GM23338 (cell line): ENCODE results near the gene KICS2. TPM values are rescaled to one million over a fixed set of nuclear protein-coding genes. Genes with fewer than 3 reads are reported as not detected.
A peak's percentile ranks its signal among the peaks of the same experiment; 100 is the strongest.
"Not testable (repeated sequence)": the region's sequence is repeated elsewhere in the genome, so short reads cannot be mapped to it uniquely, and the experiment has no call there.

Experiments used
- ATAC-seq: fragments of 200-7000 bp; cut with Tn5 transposase; 3 replicates; pipeline ENCODE4 v1.9.1; 2020
- DNase-seq: peaks from one replicate; pipeline ENCODE4 v3.0.0-alpha.2; 2015; ENCODE audit warnings: low spot score
- H2AFZ ChIP-seq: fragments of 200-600 bp; sonication (generic); 2 replicates; pipeline ENCODE4 v1.8.0; 2016; ENCODE audit warnings: antibody characterized with exemption, mild to moderate bottlenecking, moderate library complexity
- H3F3A ChIP-seq: fragments of 200-600 bp; sonication (generic); replicated peaks from 2 replicates; pipeline ENCODE4 v1.8.0; 2017; ENCODE audit warnings: antibody characterized with exemption, mixed run types, low read depth
- H3K27ac ChIP-seq: fragments of 200-600 bp; sonication (generic); 2 replicates; pipeline ENCODE4 v1.6.1; 2016; ENCODE audit warnings: low read depth
- H3K27me3 ChIP-seq: fragments of 200-600 bp; sonication (generic); 2 replicates; pipeline ENCODE4 v1.8.0; 2016; ENCODE audit warnings: mild to moderate bottlenecking, mixed run types, moderate library complexity; ENCODE audit not compliant: insufficient read depth
- H3K36me3 ChIP-seq: fragments of 200-600 bp; sonication (generic); 2 replicates; pipeline ENCODE4 v1.8.0; 2016; ENCODE audit warnings: mild to moderate bottlenecking; ENCODE audit not compliant: insufficient read depth
- H3K4me1 ChIP-seq: fragments of 200-600 bp; sonication (generic); 2 replicates; pipeline ENCODE4 v1.8.0; 2016; ENCODE audit warnings: mild to moderate bottlenecking, moderate library complexity; ENCODE audit not compliant: insufficient read depth
- H3K4me2 ChIP-seq: fragments of 200-600 bp; sonication (generic); 2 replicates; pipeline ENCODE4 v1.7.1; 2017; ENCODE audit warnings: mixed run types
- H3K4me3 ChIP-seq: fragments of 200-600 bp; sonication (generic); 2 replicates; pipeline ENCODE4 v1.6.1; 2016; ENCODE audit warnings: mixed run types
- H3K79me2 ChIP-seq: fragments of 200-600 bp; sonication (generic); replicated peaks from 2 replicates; pipeline ENCODE4 v1.8.0; 2017; ENCODE audit warnings: mild to moderate bottlenecking; ENCODE audit not compliant: insufficient read depth
- H3K9me2 ChIP-seq: fragments of 200-600 bp; sonication (generic); 2 replicates; pipeline ENCODE4 v1.8.0; 2017; ENCODE audit not compliant: insufficient read depth
- H4K20me1 ChIP-seq: fragments of 200-600 bp; sonication (generic); replicated peaks from 2 replicates; pipeline ENCODE4 v1.8.0; 2017; ENCODE audit warnings: mild to moderate bottlenecking; ENCODE audit not compliant: insufficient read depth
- H3K27ac Mint-ChIP-seq: 2 replicates; pipeline ENCODE4 v1.8.0; 2020; ENCODE audit warnings: inconsistent platforms, mild to moderate bottlenecking, moderate library complexity, mixed read lengths
- H3K27me3 Mint-ChIP-seq: 3 replicates; pipeline ENCODE4 v1.8.0; 2022; ENCODE audit warnings: low read depth, mild to moderate bottlenecking, moderate library complexity, mixed read lengths, inconsistent platforms; ENCODE audit not compliant: insufficient read depth, poor library complexity
- H3K36me3 Mint-ChIP-seq: 3 replicates; pipeline ENCODE4 v1.8.0; 2021; ENCODE audit warnings: low read depth, mild to moderate bottlenecking, inconsistent platforms, moderate library complexity, mixed read lengths
- H3K4me1 Mint-ChIP-seq: 3 replicates; pipeline ENCODE4 v1.8.0; 2020; ENCODE audit warnings: mild to moderate bottlenecking, inconsistent platforms, mixed read lengths
- H3K4me3 Mint-ChIP-seq: 3 replicates; pipeline ENCODE4 v1.8.0; 2021; ENCODE audit warnings: moderate library complexity, mild to moderate bottlenecking, inconsistent platforms, mixed read lengths
- H3K9me3 Mint-ChIP-seq: 3 replicates; pipeline ENCODE4 v1.8.0; 2020; ENCODE audit warnings: moderate library complexity, mild to moderate bottlenecking, inconsistent platforms, mixed read lengths
- CREB1 ChIP-seq: fragments of 250-450 bp; sonication (Bioruptor Pico); IDR thresholded peaks from 2 replicates; pipeline ENCODE4 v1.5.0; 2020; ENCODE audit warnings: low read depth, mild to moderate bottlenecking, moderate library complexity
- CTCF ChIP-seq, 2 experiments: fragments of 200-600 bp in 1 of 2; sonication (generic) in 1 of 2; conservative IDR thresholded peaks; 2 replicates each; pipeline versions ENCODE4 v1.5.1 to v1.6.1; 2016 to 2017; ENCODE audit warnings: antibody characterized with exemption in 2 of 2, low read depth in 2 of 2, mild to moderate bottlenecking in 2 of 2, moderate library complexity in 1 of 2
- EZH2phosphoT487 ChIP-seq: fragments of 200-600 bp; sonication (generic); IDR thresholded peaks from one replicate; pipeline ENCODE4 v1.8.1; 2018; ENCODE audit warnings: antibody characterized with exemption; ENCODE audit not compliant: unreplicated experiment
- JUNB ChIP-seq: IDR thresholded peaks from one replicate; pipeline ENCODE4 v1.6.1; 2016; ENCODE audit warnings: antibody characterized with exemption; ENCODE audit not compliant: unreplicated experiment
- POLR2AphosphoS5 ChIP-seq: IDR thresholded peaks from 2 replicates; pipeline ENCODE4 v1.6.1; 2016; ENCODE audit warnings: antibody characterized with exemption, low read depth
- REST ChIP-seq: IDR thresholded peaks from one replicate; pipeline ENCODE4 v1.6.1; 2018; ENCODE audit warnings: antibody characterized with exemption; ENCODE audit not compliant: unreplicated experiment
- ZNF114 ChIP-seq: fragments of 250-450 bp; sonication (Bioruptor Pico); IDR thresholded peaks from 2 replicates; pipeline ENCODE4 v1.5.0; 2020; ENCODE audit warnings: mild to moderate bottlenecking, moderate library complexity
- ZNF331 ChIP-seq: fragments of 250-450 bp; sonication (Bioruptor Pico); IDR thresholded peaks from 2 replicates; pipeline ENCODE4 v1.5.0; 2020; ENCODE audit warnings: low read depth, mild to moderate bottlenecking, moderate library complexity
- polyA plus RNA-seq: library from polyadenylated mRNA; unstranded; fragments of >200 nt; fragmentation: Nextera tagmentation; extraction: Ambion mirVana; gene quantifications from 2 replicates; pipeline ENCODE4 v1.2.1, GENCODE V29; 2016
- total RNA-seq: library from RNA; depleted of rRNA; stranded (reverse); fragments of >200 nt; shearing (Covaris generic); gene quantifications from 2 replicates; pipeline ENCODE4 v1.2.3, GENCODE V29; 2014

KICS2 gene
- total and polyA plus RNA-seq, 2 experiments from 2014 or later, result 7.6 to 10.5 TPM

- Histone ChIP-seq H3K4me1 (no peaks in the 10 kb centered on the region), H2AFZ (no peak overlapping the region), H3K4me3 (no peak overlapping the region), H3K4me2 (no peak overlapping the region), H3K27me3 (no peaks in the 10 kb centered on the region), H3K79me2 (no peaks in the 10 kb centered on the region), H3K36me3 (no peaks in the 10 kb centered on the region), H4K20me1 (no peaks in the 10 kb centered on the region; the same call in 1 of the 2 replicates), H3F3A (no peaks in the 10 kb centered on the region), H3K9me2 (no peaks in the 10 kb centered on the region), H3K27ac (no peak overlapping the region)
- TF ChIP-seq CTCF (conservative IDR thresholded peaks at IDR 0.05; ENCODE audit: low read depth in 2 of 2) (no peak), JUNB (no peak), EZH2phosphoT487 (no peak)
- Mint-ChIP-seq H3K9me3 (peaks cover 5% of the 10 kb centered on the region; the same call in 2 of the 3 replicates), H3K4me3 (no peak overlapping the region), H3K27me3 (no peaks in the 10 kb centered on the region), H3K4me1 (no peaks in the 10 kb centered on the region), H3K36me3 (peaks cover 11% of the 10 kb centered on the region), H3K27ac (no peak overlapping the region)
- ATAC-seq (no peak), DNase-seq (no peak)
Measured at GRCh38 chr12:64203036-64203435, 19.1 kb downstream of the KICS2 start.

- not testable (repeated sequence) for H3F3A ChIP-seq, H3K4me1 Mint-ChIP-seq, H3K27ac ChIP-seq, H3K36me3 ChIP-seq, H3K4me3 ChIP-seq, H3K27me3 ChIP-seq, H3K27me3 Mint-ChIP-seq, H3K9me3 Mint-ChIP-seq, DNase-seq, H2AFZ ChIP-seq, H3K27ac Mint-ChIP-seq, H3K4me1 ChIP-seq, H3K79me2 ChIP-seq, H3K9me2 ChIP-seq, ATAC-seq, H4K20me1 ChIP-seq, H3K4me2 ChIP-seq
- peaks cover 22% of the 10 kb centered on the region for H3K36me3 Mint-ChIP-seq
- H3K4me3 Mint-ChIP-seq, result peak overlapping the region; percentile 54; the same call in 2 of the 3 replicates
Measured at GRCh38 chr12:64195841-64196240, 26.3 kb downstream of the KICS2 start.

GRCh38 chr12:64194333-64195149 is 27.6 kb downstream of the KICS2 start:
- H3K27ac ChIP-seq, result no peak overlapping the region
- no peaks in the 10 kb centered on the region for H3K27me3 ChIP-seq
- Mint-ChIP-seq H3K4me1 (no peaks in the 10 kb centered on the region), H3K27ac (no peak overlapping the region), H3K9me3 (no peaks in the 10 kb centered on the region; the same call in 2 of the 3 replicates), H3K36me3 (peaks cover 22% of the 10 kb centered on the region), H3K27me3 (peaks cover 2% of the 10 kb centered on the region), H3K4me3 (no peak overlapping the region)
- no peaks in the 10 kb centered on the region for H3K36me3 ChIP-seq
- H3K4me3 ChIP-seq, result no peak overlapping the region
- no peak for DNase-seq
- no peak for ATAC-seq
- no peaks in the 10 kb centered on the region for H3K9me2 ChIP-seq
- H3K4me1 ChIP-seq, result no peaks in the 10 kb centered on the region
- H3K4me2 ChIP-seq, result no peak overlapping the region
- no peaks in the 10 kb centered on the region for H4K20me1 ChIP-seq
- no peak overlapping the region for H2AFZ ChIP-seq
- no peaks in the 10 kb centered on the region for H3K79me2 ChIP-seq
- no peaks in the 10 kb centered on the region for H3F3A ChIP-seq
- no peak for TF ChIP-seq ZNF114 (CRISPR knock-in tag)
- no peak for TF ChIP-seq CREB1 (CRISPR knock-in tag)
- TF ChIP-seq POLR2AphosphoS5, result no peak
- TF ChIP-seq JUNB, result no peak
- no peak for TF ChIP-seq REST
- TF ChIP-seq ZNF331 (CRISPR knock-in tag), result no peak
